ENCODE data around the gene MEST. TPM values are rescaled to one million over a fixed set of nuclear protein-coding genes. Genes with fewer than 3 reads are reported as not detected.

The MEST gene
- total and polyA plus RNA-seq, 2 donors (not counting 3 experiments of a cell fraction or from before 2014, with no cell fraction given) = 46.7 to 52.6 TPM

GRCh38 chr7:130458257-130458656 lies 33.6 kb upstream of the MEST start:
- Histone ChIP-seq H2AFZ (ENCODE audit: low read depth, low read length) (no peak overlapping the region), H3K79me2 (ENCODE audit: control insufficient read depth, insufficient read depth, low read length) (no peaks in the 10 kb centered on the region), H3K9me3 (replicated peaks; ENCODE audit: control insufficient read depth, insufficient read depth, low read length) (no peaks in the 10 kb centered on the region), H3K4me3 (replicated peaks in 1 of 3; ENCODE audit: insufficient read depth in 1 of 3, low read depth in 1 of 3, low read length in 3 of 3) (no peak overlapping the region), H4K20me1 (replicated peaks; ENCODE audit: control insufficient read depth, extremely low read depth, insufficient read depth, low read length) (no peaks in the 10 kb centered on the region), H3K36me3 (ENCODE audit: control insufficient read depth in 2 of 2, extremely low read depth in 1 of 2, insufficient read depth in 2 of 2, low read length in 2 of 2) (no peaks in the 10 kb centered on the region), H3K9me1 (replicated peaks; ENCODE audit: control insufficient read depth, extremely low read depth, insufficient read depth, low read length) (no peaks in the 10 kb centered on the region), H3K9ac (replicated peaks; ENCODE audit: extremely low read depth, insufficient read depth, low read length) (no peak overlapping the region), H3K27me3 (ENCODE audit: control insufficient read depth in 2 of 2, insufficient read depth in 2 of 2, low read length in 2 of 2) (peaks cover 3 to 11% of the 10 kb centered on the region in 2 experiments), H3K4me1 (ENCODE audit: control insufficient read depth, extremely low read depth, insufficient read depth, low read length) (no peaks in the 10 kb centered on the region), H3K4me2 (ENCODE audit: insufficient read depth, low read length) (no peak overlapping the region), H3K27ac (ENCODE audit: insufficient read depth, low read depth, low read length) (no peak overlapping the region)
- POLR2A ChIA-PET = no interaction called here
- no peak for TF ChIP-seq POLR2A (IDR thresholded peaks at IDR 0.05; ENCODE audit: low read depth, low read length)
- TF ChIP-seq MYC (IDR thresholded peaks at IDR 0.05; ENCODE audit: low read depth, low read length) = no peak
- no peak for TF ChIP-seq POLR2AphosphoS5 (IDR thresholded peaks at IDR 0.05; ENCODE audit: insufficient read depth, low read depth, low read length)
- TF ChIP-seq GATA2 (IDR thresholded peaks at IDR 0.05; ENCODE audit: insufficient read depth, insufficient read length, low read depth, low read length) = no peak
- TF ChIP-seq CTCF (IDR thresholded peaks at IDR 0.05; ENCODE audit: extremely low read depth in 1 of 2, insufficient read depth in 1 of 2, low read depth in 1 of 2, low read length in 2 of 2) = no peak
- no peak for TF ChIP-seq JUN (IDR thresholded peaks at IDR 0.05; ENCODE audit: borderline replicate concordance, insufficient read depth, insufficient read length, low read depth)
- TF ChIP-seq FOS (IDR thresholded peaks at IDR 0.05; ENCODE audit: borderline replicate concordance, insufficient read depth, low read length) = no peak
- no peak for TF ChIP-seq EZH2 (IDR thresholded peaks at IDR 0.05; ENCODE audit: borderline replicate concordance, low read depth, low read length, severe bottlenecking)
- TF ChIP-seq MAX (IDR thresholded peaks at IDR 0.05; ENCODE audit: insufficient read depth, insufficient read length) = no peak
- dilution Hi-C loops (cut with MboI; ENCODE audit: extremely low pct_ligation_motif_present, low sequenced_read_pairs) (no loop called here), intact Hi-C loops (cut with micrococcal nuclease) (no loop called here)
- no TSS peak for BruUV-seq (replicated peaks)
- FAIRE-seq (no peak), DNase-seq (ENCODE audit: low read depth, low spot score) (no peak)
- CTCF ChIA-PET = interaction anchor here (1.1 kb wide), 1 partner anchor 15 kb away, joined by 3 read pairs; no protein-coding TSS in a partner anchor
